Endothelial cell of umbilical vein (primary cell): ENCODE measurements around the gene SEMA7A. TPM values are rescaled to one million over a fixed set of nuclear protein-coding genes. Genes with fewer than 3 reads are reported as not detected.

Source experiments
- BruUV-seq: library from RNA; stranded (reverse); fragments of 400-500 nt; replicated peaks from 2 replicates; lab custom pipeline; 2021; lab: Mats Ljungman, UMichigan
- CTCF ChIA-PET: fragments of 300-600, 350-600 bp; sonication (Branson Sonifier 250); formaldehyde crosslinking; loops from one replicate; lab custom pipeline; 2021; ENCODE audit warnings: antibody characterized with exemption, inconsistent platforms; lab: Charles Lee
- POLR2A ChIA-PET: fragments of 300-600, 350-600 bp; sonication (Branson Sonifier 250); formaldehyde crosslinking; loops from one replicate; lab custom pipeline; 2021; ENCODE audit warnings: antibody characterized with exemption, inconsistent platforms; lab: Charles Lee
- DNase-seq: peaks from one replicate; pipeline ENCODE4 v3.0.0-alpha.2; 2011; ENCODE audit warnings: low read depth, low spot score
- FAIRE-seq: peaks from 2 replicates; lab custom pipeline; 2011; peaks lifted over from hg19 to GRCh38; lab: Jason Lieb, UNC
- H2AFZ ChIP-seq: 2 replicates; pipeline ENCODE4 v1.6.0; 2012; ENCODE audit warnings: low read depth, low read length, control low read depth, inconsistent platforms
- H3K27ac ChIP-seq: 2 replicates; pipeline ENCODE4 v1.5.1; 2011; ENCODE audit warnings: low read depth, mild to moderate bottlenecking, control low read depth, low read length, moderate library complexity; ENCODE audit not compliant: insufficient read depth
- H3K27me3 ChIP-seq, 2 experiments: 2 replicates each; pipeline versions ENCODE4 v1.6.0 to v1.6.1; 2011; ENCODE audit warnings: low read length in 2 of 2, mixed read lengths in 1 of 2; ENCODE audit not compliant: control insufficient read depth in 2 of 2, insufficient read depth in 2 of 2
- H3K36me3 ChIP-seq, 2 experiments: 2 replicates in 1 of 2; 3 replicates in 1 of 2; pipeline ENCODE4 v1.5.1; 2011; ENCODE audit warnings: low read length in 2 of 2, mild to moderate bottlenecking in 1 of 2, moderate library complexity in 1 of 2; ENCODE audit not compliant: control insufficient read depth in 2 of 2, insufficient read depth in 2 of 2; ENCODE audit errors: extremely low read depth in 1 of 2
- H3K4me1 ChIP-seq: 3 replicates; pipeline ENCODE4 v1.5.1; 2011; ENCODE audit warnings: mild to moderate bottlenecking, low read length; ENCODE audit not compliant: control insufficient read depth, insufficient read depth; ENCODE audit errors: extremely low read depth
- H3K4me2 ChIP-seq: 2 replicates; pipeline ENCODE4 v1.6.1; 2011; ENCODE audit warnings: low read length, control low read depth, mixed read lengths; ENCODE audit not compliant: insufficient read depth
- H3K4me3 ChIP-seq, 3 experiments: fragments of 200-600 bp in 1 of 3; sonication (generic), shearing (Covaris generic) in 1 of 3; replicated peaks in 1 of 3; 2 replicates each; pipeline ENCODE4 v1.5.1; 2011 to 2016; ENCODE audit warnings: control low read depth in 3 of 3, low read length in 3 of 3, mild to moderate bottlenecking in 2 of 3, inconsistent platforms in 1 of 3, low read depth in 1 of 3, moderate library complexity in 1 of 3; ENCODE audit not compliant: insufficient read depth in 1 of 3
- H3K79me2 ChIP-seq: 2 replicates; pipeline ENCODE4 v1.6.0; 2012; ENCODE audit warnings: low read length, inconsistent platforms; ENCODE audit not compliant: control insufficient read depth, insufficient read depth
- H3K9ac ChIP-seq: replicated peaks from 2 replicates; pipeline ENCODE3; 2011; ENCODE audit warnings: low read length, control low read depth; ENCODE audit not compliant: insufficient read depth; ENCODE audit errors: extremely low read depth
- H3K9me1 ChIP-seq: replicated peaks from 3 replicates; pipeline ENCODE4 v1.6.0; 2011; ENCODE audit warnings: mild to moderate bottlenecking, low read length; ENCODE audit not compliant: control insufficient read depth, insufficient read depth; ENCODE audit errors: extremely low read depth
- H3K9me3 ChIP-seq: replicated peaks from 2 replicates; pipeline ENCODE4 v1.5.1; 2012; ENCODE audit warnings: low read length, inconsistent platforms; ENCODE audit not compliant: control insufficient read depth, insufficient read depth
- H4K20me1 ChIP-seq: replicated peaks from 2 replicates; pipeline ENCODE3; 2011; ENCODE audit warnings: mild to moderate bottlenecking, low read length; ENCODE audit not compliant: control insufficient read depth, insufficient read depth; ENCODE audit errors: extremely low read depth
- EZH2 ChIP-seq: IDR thresholded peaks from 2 replicates; pipeline ENCODE4 v1.6.1; 2012; ENCODE audit warnings: borderline replicate concordance, low read depth, mild to moderate bottlenecking, moderate library complexity, low read length, inconsistent platforms; ENCODE audit not compliant: severe bottlenecking
- FOS ChIP-seq: IDR thresholded peaks from 2 replicates; pipeline ENCODE4 v1.6.1; 2011; ENCODE audit warnings: mild to moderate bottlenecking, low read length, moderate library complexity, borderline replicate concordance; ENCODE audit not compliant: insufficient read depth
- GATA2 ChIP-seq: IDR thresholded peaks from 2 replicates; pipeline ENCODE4 v1.7.0; 2011; ENCODE audit warnings: low read depth, mild to moderate bottlenecking, moderate library complexity, mixed read lengths, low read length; ENCODE audit not compliant: insufficient read length, insufficient read depth
- JUN ChIP-seq: IDR thresholded peaks from 2 replicates; pipeline ENCODE4 v1.6.1; 2011; ENCODE audit warnings: borderline replicate concordance, low read depth; ENCODE audit not compliant: insufficient read length, insufficient read depth
- MYC ChIP-seq: IDR thresholded peaks from one replicate; pipeline ENCODE4 v1.6.1; 2011; ENCODE audit warnings: mild to moderate bottlenecking, low read depth, low read length
- POLR2A ChIP-seq: IDR thresholded peaks from 2 replicates; pipeline ENCODE4 v1.6.1; 2012; ENCODE audit warnings: low read depth, mild to moderate bottlenecking, control low read depth, low read length
- POLR2AphosphoS5 ChIP-seq: IDR thresholded peaks from 2 replicates; pipeline ENCODE4 v1.6.1; 2012; ENCODE audit warnings: low read depth, mild to moderate bottlenecking, control low read depth, low read length, moderate library complexity; ENCODE audit not compliant: insufficient read depth
- dilution Hi-C: fragments of 300-500 bp; cut with MboI; formaldehyde crosslinking; loops from one replicate; pipeline ENCODE4 v1.15.0; 2019; ENCODE audit warnings: low sequenced_read_pairs; ENCODE audit not compliant: extremely low pct_ligation_motif_present
- intact Hi-C: fragments of 100-400 bp; cut with micrococcal nuclease; formaldehyde crosslinking; loops from one replicate; pipeline ENCODE4 v1.10.0; 2022
- polyA plus RNA-seq, 4 experiments: library from polyadenylated mRNA; depleted of rRNA in 3 of 4; stranded (reverse) in 3 of 4; unstranded in 1 of 4; fragments of >200 nt; gene quantifications; 2 replicates each; pipeline versions ENCODE4 v1.2.1 to v1.2.3, GENCODE V29; 2011 to 2012; ENCODE audit warnings: missing spikeins in 1 of 4
- total RNA-seq: library from RNA; stranded (reverse); gene quantifications from 2 replicates; pipeline ENCODE4 v1.2.3, GENCODE V29; 2021
- TF ChIP-seq, protein P1 (sequence below), 2 donors: IDR thresholded peaks; 1 replicate in 1 of 2; 2 replicates in 1 of 2; pipeline ENCODE4 v1.5.1; 2011; ENCODE audit warnings: low read length in 2 of 2, mild to moderate bottlenecking in 2 of 2, moderate library complexity in 2 of 2, control low read depth in 1 of 2, inconsistent platforms in 1 of 2, low read depth in 1 of 2; ENCODE audit not compliant: insufficient read depth in 1 of 2; ENCODE audit errors: extremely low read depth in 1 of 2
- TF ChIP-seq, protein P2 (sequence below): IDR thresholded peaks from 2 replicates; pipeline ENCODE4 v1.6.1; 2011; ENCODE audit not compliant: insufficient read depth, insufficient read length

The SEMA7A gene
- total and polyA plus RNA-seq, 2 donors (not counting 3 experiments of a cell fraction or from before 2014, with no cell fraction given) = 1.7 to 2.0 TPM

DNA sequence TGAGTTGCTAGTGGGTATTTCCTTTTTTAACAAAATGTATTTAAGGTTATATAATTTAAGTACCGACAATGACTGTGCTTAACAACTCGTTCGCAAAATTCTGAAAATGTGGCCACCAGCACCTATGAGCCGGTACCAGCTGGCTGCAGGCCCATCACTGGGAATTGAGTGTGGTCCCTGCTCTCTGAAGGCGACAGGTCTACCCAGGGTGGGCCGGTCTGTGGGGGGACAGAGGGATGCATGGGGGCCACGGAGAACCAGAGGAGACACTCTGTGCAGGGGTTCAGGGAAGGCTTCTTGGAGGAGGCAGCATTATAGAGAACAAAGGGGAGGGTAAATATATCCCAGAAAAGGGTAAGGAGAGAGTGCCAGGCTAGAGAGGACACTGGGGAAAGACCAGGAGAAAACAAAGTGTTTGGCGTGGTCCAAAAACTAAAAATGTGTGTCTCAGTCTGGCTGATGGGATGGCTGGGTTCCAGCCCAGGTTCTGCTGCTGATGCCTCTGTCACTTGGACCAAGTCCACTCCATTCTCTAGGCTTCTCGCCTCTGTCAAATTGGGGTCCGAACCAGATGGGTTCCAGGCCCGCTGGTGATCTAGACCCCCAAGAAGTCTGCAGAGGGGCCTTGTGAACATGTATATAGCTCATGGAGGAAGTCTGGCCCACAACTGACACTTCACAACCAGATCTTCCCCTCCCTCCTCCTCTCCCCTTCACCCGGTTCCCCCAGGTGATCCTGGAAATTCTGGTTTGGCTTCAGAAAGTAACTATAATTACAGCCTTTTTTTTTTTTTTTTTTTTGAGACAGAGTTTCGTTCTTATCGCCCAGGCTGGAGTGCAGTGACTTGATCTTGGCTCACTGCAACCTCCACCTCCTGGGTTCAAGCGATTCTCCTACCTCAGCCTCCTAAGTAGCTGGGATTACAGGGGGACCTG, 55.7 kb downstream of the SEMA7A start:
- H3K9me1 ChIP-seq = no peaks in the 10 kb centered on the region
- H3K9me3 ChIP-seq = no peaks in the 10 kb centered on the region
- H2AFZ ChIP-seq = no peak overlapping the region
- dilution Hi-C loops (no loop called here), intact Hi-C loops (no loop called here)
- H3K79me2 ChIP-seq = no peaks in the 10 kb centered on the region
- H3K27me3 ChIP-seq = peaks cover 2 to 3% of the 10 kb centered on the region in 2 experiments
- H3K4me2 ChIP-seq = no peak overlapping the region
- no peak for FAIRE-seq
- ChIA-PET CTCF (interaction anchor here (1.1 to 13.9 kb wide), 6 partner anchors 10 to 390 kb away, joined by 3 to 313 read pairs (median 5); no protein-coding TSS in a partner anchor), POLR2A (no interaction called here)
- no peak overlapping the region for H3K27ac ChIP-seq
- no peaks in the 10 kb centered on the region for H3K36me3 ChIP-seq
- no peak for DNase-seq
- H4K20me1 ChIP-seq = no peaks in the 10 kb centered on the region
- no TSS peak for BruUV-seq
- no peak overlapping the region for H3K4me3 ChIP-seq
- H3K9ac ChIP-seq = no peak overlapping the region
- TF ChIP-seq MYC (no peak), POLR2A (no peak), JUN (no peak), GATA2 (no peak), POLR2AphosphoS5 (no peak), FOS (no peak), EZH2 (no peak)
- TF ChIP-seq, protein P1, sequence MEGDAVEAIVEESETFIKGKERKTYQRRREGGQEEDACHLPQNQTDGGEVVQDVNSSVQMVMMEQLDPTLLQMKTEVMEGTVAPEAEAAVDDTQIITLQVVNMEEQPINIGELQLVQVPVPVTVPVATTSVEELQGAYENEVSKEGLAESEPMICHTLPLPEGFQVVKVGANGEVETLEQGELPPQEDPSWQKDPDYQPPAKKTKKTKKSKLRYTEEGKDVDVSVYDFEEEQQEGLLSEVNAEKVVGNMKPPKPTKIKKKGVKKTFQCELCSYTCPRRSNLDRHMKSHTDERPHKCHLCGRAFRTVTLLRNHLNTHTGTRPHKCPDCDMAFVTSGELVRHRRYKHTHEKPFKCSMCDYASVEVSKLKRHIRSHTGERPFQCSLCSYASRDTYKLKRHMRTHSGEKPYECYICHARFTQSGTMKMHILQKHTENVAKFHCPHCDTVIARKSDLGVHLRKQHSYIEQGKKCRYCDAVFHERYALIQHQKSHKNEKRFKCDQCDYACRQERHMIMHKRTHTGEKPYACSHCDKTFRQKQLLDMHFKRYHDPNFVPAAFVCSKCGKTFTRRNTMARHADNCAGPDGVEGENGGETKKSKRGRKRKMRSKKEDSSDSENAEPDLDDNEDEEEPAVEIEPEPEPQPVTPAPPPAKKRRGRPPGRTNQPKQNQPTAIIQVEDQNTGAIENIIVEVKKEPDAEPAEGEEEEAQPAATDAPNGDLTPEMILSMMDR (IDR thresholded peaks at IDR 0.05; ENCODE audit: extremely low read depth in 1 of 2, insufficient read depth in 1 of 2, low read depth in 1 of 2, low read length in 2 of 2) = no peak
- TF ChIP-seq, protein P2, sequence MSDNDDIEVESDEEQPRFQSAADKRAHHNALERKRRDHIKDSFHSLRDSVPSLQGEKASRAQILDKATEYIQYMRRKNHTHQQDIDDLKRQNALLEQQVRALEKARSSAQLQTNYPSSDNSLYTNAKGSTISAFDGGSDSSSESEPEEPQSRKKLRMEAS = no peak
- H3K4me1 ChIP-seq = peaks cover 11% of the 10 kb centered on the region
